ENCODE data around the gene FIP1L1. TPM values are rescaled to one million over a fixed set of nuclear protein-coding genes. Genes with fewer than 3 reads are reported as not detected.
"Not testable (repeated sequence)": the region's sequence is repeated elsewhere in the genome, so short reads cannot be mapped to it uniquely, and the experiment has no call there.

FIP1L1 gene
- total RNA-seq, 1 donor from 2014 or later: 57.8 TPM

DNA sequence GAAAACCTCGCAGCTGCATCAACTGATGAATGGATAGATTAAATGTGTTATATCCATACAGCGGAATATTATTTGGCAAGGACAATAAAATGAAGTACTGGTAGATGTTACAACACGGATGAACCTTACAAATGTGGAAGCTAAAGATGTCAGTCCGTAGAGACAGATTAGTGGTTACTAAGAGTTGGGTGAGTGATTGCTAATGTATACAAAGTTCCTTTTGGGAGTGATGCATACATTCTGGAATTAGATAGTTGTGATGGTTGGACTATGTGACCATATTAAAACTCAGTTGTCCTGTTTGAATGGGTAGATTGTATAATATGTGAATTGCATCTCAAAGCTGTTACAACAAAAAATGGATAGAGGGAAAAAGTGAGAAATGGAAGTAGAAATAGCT lies 2.8 kb downstream of the FIP1L1 start:
- no peak for TF ChIP-seq CTCF (IDR thresholded peaks at IDR 0.05)
- Mint-ChIP-seq H3K4me1 (ENCODE audit: unreplicated experiment) (peaks cover 26% of the 10 kb centered on the region), H3K27me3 (ENCODE audit: unreplicated experiment) (no peaks in the 10 kb centered on the region), H3K9me3 (ENCODE audit: unreplicated experiment) (no peaks in the 10 kb centered on the region), H3K27ac (ENCODE audit: unreplicated experiment) (no peak overlapping the region), H3K4me3 (ENCODE audit: unreplicated experiment) (no peak overlapping the region), H3K36me3 (ENCODE audit: unreplicated experiment) (peaks cover 16% of the 10 kb centered on the region)
- DNase-seq (ENCODE audit: extremely low spot score, unreplicated experiment): no peak

DNA sequence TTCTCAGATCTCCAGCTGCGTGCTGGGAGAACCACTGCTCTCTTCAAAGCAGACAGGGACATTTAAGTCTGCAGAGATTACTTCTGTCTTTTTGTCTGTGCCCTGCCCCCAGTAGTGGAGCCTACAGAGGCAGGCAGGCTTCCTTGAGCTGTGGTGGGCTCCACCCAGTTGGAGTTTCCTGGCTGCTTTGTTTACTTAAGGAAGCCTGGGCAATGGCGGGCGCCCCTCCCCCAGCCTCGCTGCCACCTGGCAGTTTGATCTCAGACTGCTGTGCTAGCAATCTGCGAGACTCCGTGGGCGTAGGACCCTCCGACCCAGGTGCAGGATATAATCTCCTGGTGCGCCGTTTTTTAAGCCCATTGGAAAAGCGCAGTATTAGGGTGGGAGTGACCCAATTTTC lies 32.0 kb downstream of the FIP1L1 start:
- H3K27me3 Mint-ChIP-seq (ENCODE audit: unreplicated experiment); H3K27ac Mint-ChIP-seq (ENCODE audit: unreplicated experiment); H3K9me3 Mint-ChIP-seq (ENCODE audit: unreplicated experiment); H3K4me3 Mint-ChIP-seq (ENCODE audit: unreplicated experiment); DNase-seq (ENCODE audit: extremely low spot score, unreplicated experiment); H3K4me1 Mint-ChIP-seq (ENCODE audit: unreplicated experiment): not testable (repeated sequence)
- peaks cover 34% of the 10 kb centered on the region for H3K36me3 Mint-ChIP-seq (ENCODE audit: unreplicated experiment)

GRCh38 chr4:53419208-53419607 lies 41.8 kb downstream of the FIP1L1 start:
- Mint-ChIP-seq H3K9me3 (ENCODE audit: unreplicated experiment) (no peaks in the 10 kb centered on the region), H3K36me3 (ENCODE audit: unreplicated experiment) (peaks cover 21% of the 10 kb centered on the region), H3K27ac (ENCODE audit: unreplicated experiment) (no peak overlapping the region), H3K4me1 (ENCODE audit: unreplicated experiment) (peaks cover 4% of the 10 kb centered on the region), H3K27me3 (ENCODE audit: unreplicated experiment) (no peaks in the 10 kb centered on the region), H3K4me3 (ENCODE audit: unreplicated experiment) (no peak overlapping the region)
- no peak for TF ChIP-seq CTCF (IDR thresholded peaks at IDR 0.05)
- DNase-seq (ENCODE audit: extremely low spot score, unreplicated experiment): no peak

DNA sequence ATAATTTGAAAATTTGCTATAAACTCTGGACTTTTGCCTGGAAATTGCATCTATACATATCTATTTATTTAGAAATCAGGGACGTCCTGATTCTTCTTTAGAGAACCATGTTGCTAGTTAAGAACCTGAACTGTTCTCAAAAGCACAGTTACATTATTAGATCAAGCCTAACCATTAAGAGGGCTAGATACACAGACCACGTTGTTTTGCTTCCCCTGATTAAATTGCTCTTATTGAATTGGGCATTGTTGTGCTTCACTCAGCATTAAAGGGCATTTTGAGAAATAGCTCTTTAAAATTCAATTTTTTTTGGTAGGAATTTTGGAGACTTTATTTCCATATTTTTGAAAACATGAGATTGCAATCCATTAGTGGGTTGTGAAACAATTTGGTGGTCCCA lies 44.4 kb downstream of the FIP1L1 start:
- no peak for DNase-seq (ENCODE audit: extremely low spot score, unreplicated experiment)
- Mint-ChIP-seq H3K36me3 (ENCODE audit: unreplicated experiment) (peaks cover 19% of the 10 kb centered on the region), H3K27ac (ENCODE audit: unreplicated experiment) (no peak overlapping the region)

GRCh38 chr4:53422367-53422766 lies 44.9 kb downstream of the FIP1L1 start:
- Mint-ChIP-seq H3K4me1 (ENCODE audit: unreplicated experiment) (peaks cover 4% of the 10 kb centered on the region), H3K4me3 (ENCODE audit: unreplicated experiment) (no peak overlapping the region), H3K27ac (ENCODE audit: unreplicated experiment) (no peak overlapping the region), H3K9me3 (ENCODE audit: unreplicated experiment) (no peaks in the 10 kb centered on the region), H3K27me3 (ENCODE audit: unreplicated experiment) (no peaks in the 10 kb centered on the region), H3K36me3 (ENCODE audit: unreplicated experiment) (peaks cover 20% of the 10 kb centered on the region)
- no peak for DNase-seq (ENCODE audit: extremely low spot score, unreplicated experiment)
- no peak for TF ChIP-seq CTCF (IDR thresholded peaks at IDR 0.05)

More for the DNA sequence above, 44.4 kb downstream of the FIP1L1 start:
- no peaks in the 10 kb centered on the region for H3K27me3 Mint-ChIP-seq (ENCODE audit: unreplicated experiment)
- no peak for TF ChIP-seq CTCF (IDR thresholded peaks at IDR 0.05)
- H3K4me1 Mint-ChIP-seq (ENCODE audit: unreplicated experiment): peaks cover 4% of the 10 kb centered on the region
- no peaks in the 10 kb centered on the region for H3K9me3 Mint-ChIP-seq (ENCODE audit: unreplicated experiment)
- no peak overlapping the region for H3K4me3 Mint-ChIP-seq (ENCODE audit: unreplicated experiment)

GRCh38 chr4:53424280-53424679 lies 46.8 kb downstream of the FIP1L1 start:
- no peaks in the 10 kb centered on the region for H3K4me1 Mint-ChIP-seq (ENCODE audit: unreplicated experiment)
- no peak overlapping the region for H3K4me3 Mint-ChIP-seq (ENCODE audit: unreplicated experiment)
- no peak for TF ChIP-seq CTCF (IDR thresholded peaks at IDR 0.05)
- DNase-seq (ENCODE audit: extremely low spot score, unreplicated experiment): no peak
- no peaks in the 10 kb centered on the region for H3K27me3 Mint-ChIP-seq (ENCODE audit: unreplicated experiment)
- H3K9me3 Mint-ChIP-seq (ENCODE audit: unreplicated experiment): no peaks in the 10 kb centered on the region
- peaks cover 27% of the 10 kb centered on the region for H3K36me3 Mint-ChIP-seq (ENCODE audit: unreplicated experiment)
- H3K27ac Mint-ChIP-seq (ENCODE audit: unreplicated experiment): no peak overlapping the region

Measured in osteocyte (in vitro differentiated cells).